DOHH2 (cell line): ENCODE measurements around the gene ETFA.

Experiments used
- CTCF ChIP-seq: fragments of 200-600 bp; sonication (generic); IDR thresholded peaks from one replicate; pipeline ENCODE4 v1.5.1; 2014; ENCODE audit warnings: antibody characterized with exemption, mild to moderate bottlenecking, low read depth, low read length; ENCODE audit not compliant: poor library complexity, severe bottlenecking
- EZH2phosphoT487 ChIP-seq: fragments of 200-600 bp; sonication (generic); IDR thresholded peaks from 2 replicates; pipeline ENCODE4 v1.6.1; 2017; ENCODE audit warnings: borderline replicate concordance, mild to moderate bottlenecking, antibody characterized with exemption, low read length, moderate library complexity, mixed read lengths

DNA sequence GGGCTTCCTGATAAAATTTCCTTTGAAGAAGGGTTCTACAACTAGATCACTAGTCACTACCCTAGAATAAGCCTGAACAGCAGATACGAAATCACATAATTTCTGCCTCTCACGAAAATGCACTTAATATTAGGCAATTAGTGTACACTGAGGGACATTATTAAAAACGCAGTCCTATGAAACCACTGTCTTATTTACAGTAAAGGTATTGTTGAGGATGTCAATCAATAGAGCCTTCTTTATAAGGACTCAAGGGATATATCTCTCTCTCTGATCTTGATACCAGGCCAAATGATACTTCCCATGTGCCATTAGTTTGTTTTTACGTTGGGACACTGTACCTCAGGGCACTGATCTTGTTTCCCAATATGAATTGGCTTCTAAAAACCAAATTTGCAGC is 59.6 kb downstream of the ETFA start:
- no peak for TF ChIP-seq CTCF
- TF ChIP-seq EZH2phosphoT487, result no peak
